NCI-H748 (cell line): ENCODE measurements around the gene RNU6-9.
A peak's percentile ranks its signal among the peaks of the same experiment; 100 is the strongest.

Experiments used
- DNase-seq: peaks from one replicate; lab custom pipeline; 2025; ENCODE audit not compliant: unreplicated experiment; lab: John Stamatoyannopoulos, UW

RNU6-9 gene

GRCh38 chr19:932648-933552 is 39.6 kb downstream of the RNU6-9 start:
- DNase-seq, result no peak

DNA sequence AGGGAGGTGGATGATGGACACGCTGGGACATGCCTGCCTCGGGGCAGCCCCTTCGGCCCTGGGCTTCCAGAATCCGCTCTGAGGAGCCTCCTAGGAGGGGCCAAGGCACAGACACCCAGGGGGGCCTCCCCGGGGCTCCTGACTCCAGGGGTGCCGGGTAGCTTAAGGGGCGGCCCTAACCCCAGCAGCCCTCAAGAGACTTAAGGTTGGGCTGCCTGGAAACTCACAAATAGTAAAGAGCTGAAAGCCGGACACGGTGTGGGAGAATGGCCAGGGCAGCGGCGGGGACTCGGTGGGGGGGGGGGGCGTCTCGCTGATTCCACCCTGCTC is 40.2 kb downstream of the RNU6-9 start:
- no peak for DNase-seq

DNA sequence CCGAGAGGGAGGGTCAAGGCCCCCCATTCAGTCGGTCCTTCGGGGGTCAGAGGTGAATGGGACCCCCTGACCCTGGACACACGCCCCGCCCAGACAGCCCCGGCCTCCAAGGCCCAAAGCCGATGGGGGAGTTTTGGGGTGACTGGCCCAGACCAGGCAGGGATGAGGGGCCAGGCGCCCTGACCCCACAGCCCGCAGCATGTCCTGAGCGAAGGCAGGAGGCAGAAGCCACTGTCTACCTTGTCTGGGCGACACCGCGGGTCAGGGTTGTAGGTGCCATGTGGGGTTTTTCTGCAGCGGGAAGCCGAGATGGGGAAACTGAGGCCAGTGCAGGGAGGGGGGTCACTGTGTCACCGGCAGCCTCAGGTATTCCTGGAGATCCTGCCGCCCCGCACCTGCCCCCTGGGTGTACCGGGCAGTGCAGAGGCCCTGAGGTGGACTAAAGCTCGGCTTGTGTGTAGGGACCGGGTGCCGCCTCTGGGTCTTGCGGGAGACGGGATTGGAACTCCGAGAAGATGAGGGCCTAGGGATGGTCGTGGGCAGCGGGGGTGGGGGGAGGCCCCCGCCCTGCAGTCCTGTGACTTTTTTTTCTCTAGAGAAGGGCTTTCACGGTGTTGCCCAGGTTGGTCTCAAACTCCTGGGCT is 41.0 kb downstream of the RNU6-9 start:
- no peak for DNase-seq

GRCh38 chr19:934865-935479 is 41.7 kb downstream of the RNU6-9 start:
- peak; percentile 16 for DNase-seq

DNA sequence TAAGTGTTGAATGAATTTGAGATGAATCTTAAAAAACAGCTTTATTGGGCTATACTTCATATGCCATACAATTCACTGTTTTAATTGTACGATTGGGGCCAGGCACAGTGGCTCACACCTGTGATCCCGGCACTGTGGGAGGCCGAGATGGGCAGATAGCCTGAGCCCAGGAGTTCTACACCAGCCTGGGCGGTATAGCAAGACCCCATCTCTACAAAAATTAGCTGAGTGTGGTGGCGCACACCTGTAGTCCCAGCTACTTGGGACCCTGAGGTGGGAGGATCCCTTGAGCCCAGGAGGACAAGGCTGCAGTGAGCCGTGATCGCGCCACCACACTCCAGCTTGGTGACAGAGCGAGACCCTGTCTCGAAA is 42.9 kb downstream of the RNU6-9 start:
- DNase-seq, result no peak

GRCh38 chr19:937259-937694 is 44.0 kb downstream of the RNU6-9 start:
- DNase-seq, result no peak

DNA sequence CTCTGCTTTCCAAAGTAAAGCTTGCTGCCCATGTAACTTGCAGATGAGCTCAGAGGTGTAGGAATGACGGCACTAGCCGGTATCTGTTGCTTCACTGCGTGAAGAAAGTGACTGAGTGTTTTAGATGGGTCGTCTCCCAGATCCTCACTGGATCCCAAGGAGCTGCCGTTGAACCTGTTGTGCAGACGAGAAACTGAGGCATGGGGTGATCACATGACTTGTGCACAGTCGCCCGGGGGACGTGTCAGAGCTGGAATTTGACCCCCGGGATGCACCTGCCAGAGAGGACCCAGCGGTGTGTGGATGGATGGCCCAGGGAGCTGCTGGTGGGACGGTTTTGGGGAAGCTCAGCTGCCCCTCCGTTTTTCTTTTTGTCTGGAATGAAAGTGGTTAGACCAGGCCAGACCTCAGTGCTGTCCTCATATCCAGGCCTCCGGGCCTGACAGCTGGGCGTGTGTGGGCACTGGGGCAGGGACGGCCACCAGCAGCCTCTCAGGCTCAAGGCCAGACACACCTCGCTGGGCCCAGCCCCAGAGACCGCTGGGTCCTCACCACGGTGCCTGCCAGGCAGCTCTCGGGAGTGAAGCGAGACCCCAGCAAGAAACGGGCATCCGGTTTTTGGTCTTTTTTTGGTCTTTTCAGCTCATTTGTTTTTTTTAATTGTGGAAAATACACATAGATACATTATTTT is 45.1 kb downstream of the RNU6-9 start:
- DNase-seq, result no peak

GRCh38 chr19:939439-939838 is 46.2 kb downstream of the RNU6-9 start:
- DNase-seq, result no peak

DNA sequence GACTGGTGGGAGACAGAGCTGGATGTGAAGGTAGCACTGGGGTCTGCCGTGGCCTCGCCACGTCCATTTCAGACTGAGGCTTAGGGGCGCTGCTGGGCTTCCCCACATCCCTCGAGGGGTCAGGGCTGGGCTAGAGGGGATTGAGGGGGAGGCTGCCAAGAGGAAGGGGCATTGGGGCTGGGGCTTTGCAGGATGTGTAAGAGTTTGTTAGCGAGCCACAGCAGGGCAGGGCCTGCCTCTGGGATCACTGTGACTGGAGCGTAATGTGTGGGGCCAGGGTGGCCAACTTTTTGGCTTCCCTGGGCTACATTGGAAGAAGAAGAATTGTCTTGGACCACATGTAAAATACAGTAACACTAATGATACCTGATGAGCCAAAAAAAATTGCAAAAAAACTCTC is 46.6 kb downstream of the RNU6-9 start:
- DNase-seq, result no peak

GRCh38 chr19:940591-941291 is 47.5 kb downstream of the RNU6-9 start:
- DNase-seq, result peak; percentile 68

- no peak for DNase-seq
Measured at GRCh38 chr19:941292-942132, 48.2 kb downstream of the RNU6-9 start.

DNA sequence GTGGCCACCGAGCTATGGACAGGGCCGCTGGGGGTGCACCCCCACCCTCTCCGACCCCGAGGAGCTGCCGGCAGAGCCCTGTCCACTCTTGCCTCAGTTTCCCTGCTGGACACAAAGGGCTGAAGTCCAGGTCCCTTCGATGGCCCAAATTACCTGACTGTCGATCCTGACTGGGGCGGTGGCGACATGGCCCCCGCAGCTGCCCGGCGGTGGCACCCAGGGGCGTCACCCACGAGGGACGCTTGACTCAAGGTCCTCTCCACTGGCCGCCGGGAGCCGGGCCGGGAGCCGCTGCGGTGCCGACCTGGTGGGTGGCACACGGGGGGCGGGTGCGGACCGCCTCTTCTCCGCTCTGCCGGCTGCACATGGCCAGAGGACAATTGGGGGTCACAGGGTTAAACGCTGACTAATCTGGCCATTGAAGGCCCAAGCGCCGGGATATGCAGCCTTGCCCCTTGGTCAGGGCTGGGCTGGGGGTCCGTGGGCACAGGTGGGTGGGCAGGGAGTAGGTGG is 48.9 kb downstream of the RNU6-9 start:
- DNase-seq, result no peak
